ENCODE results near the gene TWNK.
"Not testable (repeated sequence)": the region's sequence is repeated elsewhere in the genome, so short reads cannot be mapped to it uniquely, and the experiment has no call there.

Gene TWNK

DNA sequence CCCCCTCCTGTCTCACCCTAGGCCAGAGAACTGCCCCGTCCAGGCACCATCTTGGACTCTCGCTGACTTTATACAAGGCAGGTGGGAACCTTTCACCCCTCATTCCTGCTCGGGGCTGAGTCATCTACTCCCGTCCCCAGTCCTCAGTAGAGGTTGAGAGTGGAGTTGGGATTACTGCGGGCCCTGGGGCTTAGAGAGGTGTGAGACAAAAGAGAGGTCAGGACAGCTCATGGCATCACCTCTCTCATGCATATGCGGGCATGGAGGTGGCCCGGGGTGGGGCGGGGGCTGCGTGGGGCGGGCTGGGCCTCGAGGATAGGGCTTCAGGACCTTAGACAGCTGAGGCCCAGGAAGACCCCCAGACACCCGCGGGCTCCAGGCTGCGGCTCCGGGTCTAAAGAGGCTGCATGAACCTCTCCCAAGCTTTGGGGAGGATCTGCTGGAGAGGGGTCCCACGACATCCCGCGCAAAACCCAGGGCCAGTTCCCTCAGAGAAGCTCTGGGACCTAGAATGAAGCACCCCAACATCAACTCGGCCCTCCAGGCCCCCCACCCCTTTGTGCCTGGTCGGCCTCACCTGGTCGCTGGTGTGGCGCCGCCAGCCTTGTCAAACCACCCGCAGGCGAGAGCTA is 43.3 kb downstream of the TWNK start:
- no peak for DNase-seq (ENCODE audit: low read depth)

DNA sequence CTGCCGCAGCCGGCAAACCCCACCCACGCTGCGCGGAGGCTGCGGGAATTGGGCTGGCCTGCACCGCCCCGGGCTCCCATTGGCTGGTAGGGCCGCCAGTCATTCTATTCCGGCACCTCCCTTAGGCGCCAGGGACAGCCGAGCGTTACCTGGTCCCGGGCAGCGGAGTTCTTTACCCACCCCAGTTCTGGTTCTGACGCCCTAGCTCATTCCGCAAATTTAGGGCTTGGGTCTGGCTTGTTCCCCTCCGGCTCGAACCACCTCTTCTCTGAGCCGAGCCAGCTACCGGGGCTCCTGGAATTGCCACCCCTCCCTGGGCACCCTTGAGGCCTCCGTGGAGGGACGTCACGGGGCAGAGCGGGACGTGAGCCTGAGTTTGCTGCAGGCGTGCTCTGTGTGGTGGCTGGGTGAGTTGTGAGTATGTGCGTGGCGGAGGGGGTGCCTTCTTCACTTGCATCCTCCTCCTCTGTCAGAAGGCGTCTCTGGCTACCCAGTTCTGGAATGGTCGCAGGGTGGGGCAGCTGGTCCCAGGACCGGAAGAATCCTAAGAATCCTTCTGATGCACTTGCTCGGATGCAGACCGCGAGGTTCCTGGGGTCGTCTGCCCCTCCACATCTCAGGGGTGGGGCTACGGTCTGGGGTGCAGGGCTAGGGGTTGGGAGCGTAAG is 43.9 kb downstream of the TWNK start, which contains the start of the genes PDZD7 and SFXN3:
TSS of gene PDZD7 (minus strand) at position 2 of the 668 bp plus-strand sequence. CDS start 910 bp downstream, outside the sequence.
TSS of gene SFXN3 (plus strand) at position 107 of the 668 bp plus-strand sequence. CDS start 3,461 bp downstream, outside the sequence.
- DNase-seq (ENCODE audit: low read depth), result peak; percentile 87

DNA sequence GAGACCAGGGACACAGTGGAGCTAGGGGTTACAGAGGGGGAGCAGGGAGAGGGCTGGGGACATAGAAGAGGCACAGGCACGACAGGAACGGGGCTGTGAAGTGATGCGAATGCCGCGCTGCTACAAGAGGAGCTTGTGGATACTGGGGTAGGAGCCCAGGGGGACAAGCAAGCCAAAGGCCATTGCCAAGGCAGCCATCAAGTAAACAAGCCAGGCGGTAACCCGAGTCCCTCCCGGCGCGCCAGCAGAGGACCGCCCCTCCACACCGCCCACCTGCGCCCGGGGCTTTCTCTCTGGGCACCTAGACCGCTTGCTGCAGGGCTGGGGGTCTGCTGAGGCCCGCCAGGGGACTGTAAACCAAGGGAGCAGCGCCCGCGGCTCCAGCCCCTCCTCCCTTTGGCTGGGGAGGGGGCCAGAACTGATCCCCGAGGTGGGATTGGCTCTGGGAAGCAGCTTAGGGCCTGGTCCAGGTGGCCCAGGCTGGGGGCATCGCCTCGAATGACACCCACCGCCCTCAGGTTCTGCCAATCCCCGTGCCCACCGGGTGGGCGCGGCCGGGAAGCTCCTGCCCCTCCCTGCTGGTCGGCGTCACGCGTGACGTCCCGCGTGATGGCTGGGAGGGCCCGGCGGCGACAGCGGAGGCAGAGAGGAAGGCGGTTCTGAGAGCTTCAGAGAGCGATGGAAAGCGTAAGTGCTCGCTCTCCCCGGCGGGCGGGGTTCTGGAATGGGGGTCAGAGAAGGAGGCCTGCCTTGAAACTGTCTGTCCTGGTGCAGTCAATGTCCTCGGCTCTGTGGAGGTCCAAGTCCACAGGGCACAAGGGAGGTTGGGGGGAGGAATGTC is 44.7 kb downstream of the TWNK start:
- DNase-seq (ENCODE audit: low read depth), result peak; percentile 57

DNA sequence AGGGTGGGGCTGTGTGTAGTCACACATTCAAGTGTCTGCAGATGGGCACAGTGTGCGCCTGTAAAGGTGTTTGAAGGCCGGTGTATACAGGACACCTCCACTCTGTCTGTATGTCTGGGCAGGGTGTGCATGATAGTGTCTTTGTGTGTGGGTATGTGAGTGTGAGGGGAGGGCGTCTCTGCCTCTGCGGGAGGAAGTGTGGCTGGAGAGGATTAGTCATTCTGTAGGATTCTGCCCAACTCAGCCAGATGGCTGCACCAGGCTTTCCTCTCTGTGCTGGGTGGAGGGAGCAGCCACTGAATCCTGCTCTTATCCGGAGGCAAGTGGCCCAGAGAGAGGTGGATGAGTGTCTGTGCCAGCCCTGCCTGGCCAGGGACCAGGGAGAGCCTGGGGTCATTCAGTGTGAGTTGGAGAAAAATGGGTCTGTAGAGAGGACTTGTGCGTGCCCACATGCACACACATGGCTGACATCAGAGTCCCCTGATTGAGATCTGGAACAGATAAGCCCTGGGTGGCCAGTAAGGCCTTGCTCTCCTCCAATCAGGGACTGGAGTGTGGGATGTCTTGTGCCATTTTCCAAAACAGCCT is 45.4 kb downstream of the TWNK start:
- DNase-seq (ENCODE audit: low read depth), result peak; percentile 81

DNA sequence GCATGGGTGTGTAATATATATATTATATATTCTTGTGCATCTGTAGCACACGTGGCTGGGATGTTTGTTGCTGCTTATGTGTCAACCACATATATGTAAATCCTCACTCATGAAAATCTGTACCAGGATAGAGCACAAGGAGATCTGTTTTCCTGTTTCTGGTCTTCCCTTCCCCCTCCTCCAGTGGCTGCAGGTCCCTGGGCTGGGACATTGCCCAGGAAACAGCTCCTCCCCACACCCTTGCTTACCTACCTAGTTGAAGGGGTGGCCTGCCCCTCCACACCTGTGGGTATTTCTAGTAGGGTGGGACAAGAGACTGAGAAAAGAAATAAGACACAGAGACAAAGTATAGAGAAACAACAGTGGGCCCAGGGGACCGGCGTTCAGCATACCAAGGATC is 45.9 kb downstream of the TWNK start:
- no peak for DNase-seq (ENCODE audit: low read depth)

DNA sequence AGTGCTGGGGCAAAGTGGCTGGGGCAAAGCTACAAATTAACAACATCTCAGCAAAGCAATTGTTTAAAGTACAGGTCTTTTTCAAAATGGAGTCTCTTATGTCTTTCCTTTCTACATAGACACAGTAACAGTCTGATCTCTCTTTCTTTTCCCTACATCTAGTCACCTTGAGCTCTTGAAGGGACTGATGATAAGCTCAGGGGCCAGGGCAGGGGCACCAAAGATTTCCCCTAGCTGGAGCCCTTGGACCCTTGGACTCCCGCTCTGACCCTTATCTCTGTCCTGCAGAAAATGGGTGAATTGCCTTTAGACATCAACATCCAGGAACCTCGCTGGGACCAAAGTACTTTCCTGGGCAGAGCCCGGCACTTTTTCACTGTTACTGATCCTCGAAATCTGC is 47.1 kb downstream of the TWNK start:
- not testable (repeated sequence) for DNase-seq (ENCODE audit: low read depth)

DNA sequence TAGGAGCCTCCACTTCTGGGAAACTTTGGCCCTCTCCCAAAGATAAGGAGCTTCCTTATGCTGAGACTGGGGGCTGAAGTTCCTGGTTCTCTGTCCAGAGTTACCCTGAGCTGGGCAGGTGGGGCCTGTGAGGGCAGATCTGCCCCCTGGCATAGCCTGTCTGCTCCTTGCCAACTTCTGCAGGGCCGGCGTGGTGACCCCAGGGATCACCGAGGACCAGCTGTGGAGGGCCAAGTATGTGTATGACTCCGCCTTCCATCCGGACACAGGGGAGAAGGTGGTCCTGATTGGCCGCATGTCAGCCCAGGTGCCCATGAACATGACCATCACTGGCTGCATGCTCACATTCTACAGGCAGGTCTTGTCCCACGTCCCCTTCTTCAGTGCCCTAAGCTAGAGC is 48.0 kb downstream of the TWNK start:
- no peak for DNase-seq (ENCODE audit: low read depth)

DNA sequence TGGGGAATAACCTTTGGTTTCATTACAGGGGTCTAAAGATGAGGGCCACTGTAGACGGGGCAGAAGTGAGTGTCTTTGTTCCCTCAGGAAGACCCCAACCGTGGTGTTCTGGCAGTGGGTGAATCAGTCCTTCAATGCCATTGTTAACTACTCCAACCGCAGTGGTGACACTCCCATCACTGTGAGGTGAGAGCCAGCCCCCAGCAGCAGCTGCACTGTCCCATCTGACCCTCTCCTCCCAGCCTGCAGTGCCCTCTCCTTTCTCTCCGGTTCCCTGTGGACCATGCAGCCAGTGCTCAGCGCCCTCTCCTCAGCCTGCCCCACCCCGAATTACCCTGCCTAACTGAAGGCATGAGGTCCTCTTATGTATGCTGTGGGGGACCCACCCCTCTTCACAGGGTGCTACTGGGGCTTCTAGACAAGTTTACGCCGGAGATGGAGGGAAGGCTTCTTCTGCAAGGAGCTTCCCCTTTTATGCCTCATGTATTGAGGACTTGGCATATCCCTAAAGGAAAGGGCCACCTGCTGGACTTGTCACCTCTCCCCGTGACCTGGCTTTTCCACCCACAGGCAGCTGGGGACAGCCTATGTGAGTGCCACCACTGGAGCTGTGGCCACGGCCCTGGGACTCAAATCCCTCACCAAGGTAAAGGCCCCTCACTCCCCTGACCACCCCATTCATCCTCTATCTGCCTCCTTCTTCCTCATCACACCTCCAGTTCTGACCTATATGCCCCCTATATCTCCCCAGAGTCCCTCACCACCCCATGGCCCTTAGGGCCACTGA is 48.8 kb downstream of the TWNK start:
- DNase-seq (ENCODE audit: low read depth), result no peak

DNA sequence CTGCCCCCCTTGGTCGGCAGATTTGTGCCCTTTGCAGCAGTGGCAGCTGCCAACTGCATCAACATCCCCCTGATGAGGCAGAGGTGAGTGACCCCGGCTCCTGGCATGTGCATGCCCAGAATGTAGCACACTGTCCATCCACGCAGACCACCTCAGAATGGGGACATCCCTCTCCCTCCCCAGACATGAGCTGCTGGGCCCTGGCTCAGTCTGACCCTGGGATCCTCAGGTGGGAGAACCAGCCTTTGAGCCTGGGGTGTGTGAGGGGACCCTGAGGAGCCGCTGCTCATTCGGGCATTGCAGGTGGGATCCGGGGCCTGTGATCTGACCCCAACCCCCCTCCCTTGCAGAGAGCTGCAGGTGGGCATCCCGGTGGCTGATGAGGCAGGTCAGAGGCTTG is 49.4 kb downstream of the TWNK start:
- DNase-seq (ENCODE audit: low read depth), result no peak

DNA sequence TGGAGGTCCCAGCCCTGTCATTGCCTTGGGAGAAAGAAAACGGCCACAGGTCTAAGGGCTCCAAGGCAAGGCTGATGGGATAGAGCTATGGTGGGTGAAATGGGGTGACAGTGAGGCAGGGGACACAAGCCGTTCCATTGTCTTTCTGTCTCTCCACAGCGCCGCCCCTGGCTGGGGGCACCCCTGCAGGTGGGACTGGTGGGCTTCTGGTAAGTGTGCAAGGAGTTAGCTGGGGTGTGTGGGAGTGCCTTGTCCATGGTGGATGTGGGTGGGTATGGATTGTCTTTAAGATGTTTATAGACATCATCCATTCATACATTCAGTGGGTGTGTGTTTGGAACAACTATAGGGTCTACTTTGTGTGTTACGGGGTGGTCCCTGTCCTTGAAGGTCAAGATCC is 51.1 kb downstream of the TWNK start:
- no peak for DNase-seq (ENCODE audit: low read depth)

DNA sequence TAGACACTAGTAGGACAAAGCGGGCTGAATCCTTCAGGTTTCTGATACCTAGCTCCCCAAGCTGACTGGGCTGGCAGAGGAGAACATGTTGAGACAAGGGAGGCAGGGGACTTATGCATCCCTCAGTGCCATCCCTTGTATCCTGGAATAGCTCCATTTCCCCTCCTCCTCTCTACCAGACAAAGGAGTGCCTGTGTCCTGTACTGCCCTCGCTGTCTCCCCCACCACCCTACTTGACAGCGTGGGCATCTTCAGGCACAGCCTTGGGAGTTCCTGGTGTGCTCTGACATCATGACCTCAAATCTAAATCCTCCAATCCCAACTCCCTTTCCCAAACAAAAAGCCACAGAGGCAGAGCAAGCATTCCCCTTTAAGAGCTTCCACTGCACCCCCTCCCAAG is 52.7 kb downstream of the TWNK start:
- DNase-seq (ENCODE audit: low read depth), result no peak

DNA sequence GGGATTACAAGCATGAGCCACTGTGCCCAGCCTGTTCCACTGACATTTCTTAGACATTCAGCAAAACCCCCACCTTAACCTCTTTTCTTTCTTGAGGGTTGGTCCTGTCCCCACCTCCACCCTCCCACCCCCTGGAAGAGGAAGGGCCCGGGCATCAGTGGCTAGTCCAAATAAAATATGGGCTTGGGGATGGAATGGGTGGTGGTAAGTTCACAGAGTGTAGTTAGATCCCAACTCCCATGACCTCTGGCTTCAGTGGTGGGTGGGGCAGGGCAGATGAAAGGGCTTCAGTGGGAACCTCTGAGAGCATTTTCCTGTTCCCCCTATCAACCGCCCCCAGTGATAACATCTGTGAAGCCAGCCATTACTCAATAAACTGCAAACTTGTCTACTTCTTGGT is 53.5 kb downstream of the TWNK start:
- DNase-seq (ENCODE audit: low read depth), result no peak

DNA sequence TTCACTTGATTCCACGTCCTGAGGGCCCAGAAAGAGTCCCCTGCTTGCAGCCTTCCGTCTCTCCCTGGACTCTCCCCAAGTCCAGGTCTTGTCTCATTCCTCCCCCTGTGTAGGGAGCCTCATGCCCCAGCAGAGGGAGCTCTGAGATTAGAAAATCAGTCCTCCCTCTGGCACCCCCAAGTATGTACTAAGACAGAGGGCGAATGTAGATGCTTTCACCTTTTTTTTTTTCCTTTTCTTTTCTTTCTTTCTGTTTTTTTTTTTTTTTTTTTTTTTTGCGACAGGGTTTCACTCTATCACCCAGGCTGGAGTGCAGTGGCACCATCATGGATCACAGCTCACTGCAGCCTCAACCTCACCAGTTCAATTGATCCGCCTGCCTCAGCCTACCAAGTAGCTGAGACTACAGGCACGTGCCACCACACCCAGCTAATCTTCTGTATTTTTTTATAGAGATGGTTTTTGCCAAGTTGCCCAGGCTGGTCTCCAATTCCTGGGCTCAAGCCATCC is 54.0 kb downstream of the TWNK start:
- peak; percentile 71 for DNase-seq (ENCODE audit: low read depth)

DNA sequence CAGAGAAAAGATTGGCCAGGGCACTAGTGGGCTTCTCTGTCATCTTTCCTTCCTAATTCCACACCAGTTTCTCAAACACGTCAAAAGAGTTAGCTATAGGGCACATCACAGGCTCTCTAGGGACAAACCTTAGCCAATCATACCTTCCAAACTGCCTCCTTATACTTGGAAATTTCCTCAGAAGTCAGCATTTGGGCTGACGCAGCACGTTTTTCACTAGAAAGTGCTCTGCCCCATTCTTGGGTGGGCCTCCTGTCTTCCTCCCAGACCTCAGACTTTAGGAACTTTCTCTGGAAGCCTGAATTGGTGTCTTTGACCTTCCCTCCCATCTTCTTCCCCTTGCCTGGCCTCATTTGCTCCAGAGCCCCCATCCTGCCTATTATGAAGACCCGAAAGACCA is 54.8 kb downstream of the TWNK start:
- no peak for DNase-seq (ENCODE audit: low read depth)

DNA sequence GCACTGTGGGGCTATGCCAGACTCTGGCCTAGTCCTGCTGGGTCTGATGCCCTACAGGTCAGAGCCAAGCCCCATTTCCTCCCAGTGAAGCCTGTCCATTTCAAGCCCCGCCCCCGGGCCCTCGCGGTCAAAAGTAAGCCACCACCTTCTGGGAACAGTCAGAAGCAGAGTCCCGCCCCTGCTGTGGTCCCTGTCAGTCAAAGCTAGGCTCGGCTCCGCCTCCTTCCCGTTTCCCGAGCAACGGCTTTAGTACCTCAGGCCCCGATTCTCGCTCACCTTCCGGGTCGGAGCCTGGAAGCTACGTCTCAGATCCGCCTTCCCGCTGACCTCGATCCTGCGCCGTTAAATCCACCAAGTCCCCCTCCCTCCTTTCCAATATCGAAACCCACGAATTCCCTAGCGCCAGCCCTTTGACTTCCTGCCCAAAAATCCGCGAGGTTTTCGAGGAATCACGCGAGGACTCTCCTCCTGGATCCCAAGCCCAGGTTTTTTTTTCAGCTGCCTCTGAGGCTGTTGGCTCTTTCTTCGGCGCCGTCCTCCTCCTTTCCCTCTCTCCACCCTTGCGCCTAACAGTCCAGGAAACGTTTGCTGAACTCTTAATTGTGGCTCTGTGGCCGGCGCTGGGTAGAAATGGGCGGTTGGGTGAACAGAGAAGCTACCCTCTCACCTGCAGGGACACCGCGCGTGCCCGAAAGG is 55.5 kb downstream of the TWNK start:
- peak; percentile 94 for DNase-seq (ENCODE audit: low read depth)

DNA sequence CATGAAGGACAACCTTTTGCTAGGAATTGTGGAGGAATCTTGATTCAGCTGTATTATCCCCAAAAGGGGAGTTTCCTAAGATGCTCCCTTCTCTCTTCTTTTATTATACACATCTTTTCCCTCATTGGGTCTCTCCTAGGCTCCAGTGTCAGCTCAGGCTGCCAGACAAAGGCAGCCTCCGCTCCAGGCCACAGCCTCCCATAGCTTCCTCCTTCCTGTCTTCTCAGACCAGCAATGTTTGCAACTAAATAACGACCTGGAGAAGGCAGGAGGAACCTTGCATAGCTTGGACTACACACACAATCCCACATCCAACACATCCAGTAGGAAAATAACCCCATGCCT is 56.0 kb downstream of the TWNK start:
- no peak for DNase-seq (ENCODE audit: low read depth)
